ENCODE data around the gene FBLN1.
"Not testable (repeated sequence)": the region's sequence is repeated elsewhere in the genome, so short reads cannot be mapped to it uniquely, and the experiment has no call there.

The FBLN1 gene

DNA sequence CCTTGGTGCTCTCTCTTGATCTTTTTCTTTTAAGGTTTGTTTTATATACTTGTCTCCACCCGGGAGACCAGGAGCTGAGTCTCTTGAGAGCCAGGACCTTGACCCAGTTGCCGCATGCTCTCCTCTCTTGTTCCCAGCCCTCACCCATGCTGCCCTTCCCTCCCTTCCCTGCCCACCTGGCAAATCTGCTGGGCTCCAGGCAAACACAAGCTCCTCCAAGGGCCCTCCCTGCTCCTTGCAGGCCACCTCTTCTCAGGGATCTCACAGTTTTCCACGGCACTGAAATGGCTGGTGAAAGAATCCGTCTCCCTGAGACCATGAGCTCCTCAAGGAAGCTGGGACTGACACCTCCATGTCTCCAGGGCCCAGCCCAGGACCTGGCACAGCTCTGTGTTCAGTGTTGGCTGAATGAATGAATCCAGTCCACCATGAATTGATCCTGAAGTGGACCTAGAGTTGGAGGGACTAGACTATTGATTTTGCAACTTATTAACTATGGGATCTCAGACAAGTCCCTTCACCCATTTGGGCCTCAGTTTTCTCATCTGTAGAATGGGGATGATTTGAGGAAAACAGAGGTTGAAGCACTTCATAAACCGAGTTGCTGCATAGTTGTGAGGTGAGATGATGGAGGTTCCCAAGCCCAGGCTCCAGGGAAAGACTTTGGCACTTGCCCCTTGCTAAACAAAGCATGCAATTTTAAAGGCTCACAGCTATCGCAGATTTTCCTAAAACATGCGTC, 25.1 kb upstream of the FBLN1 start:
- no peak for DNase-seq (ENCODE audit: low spot score)

DNA sequence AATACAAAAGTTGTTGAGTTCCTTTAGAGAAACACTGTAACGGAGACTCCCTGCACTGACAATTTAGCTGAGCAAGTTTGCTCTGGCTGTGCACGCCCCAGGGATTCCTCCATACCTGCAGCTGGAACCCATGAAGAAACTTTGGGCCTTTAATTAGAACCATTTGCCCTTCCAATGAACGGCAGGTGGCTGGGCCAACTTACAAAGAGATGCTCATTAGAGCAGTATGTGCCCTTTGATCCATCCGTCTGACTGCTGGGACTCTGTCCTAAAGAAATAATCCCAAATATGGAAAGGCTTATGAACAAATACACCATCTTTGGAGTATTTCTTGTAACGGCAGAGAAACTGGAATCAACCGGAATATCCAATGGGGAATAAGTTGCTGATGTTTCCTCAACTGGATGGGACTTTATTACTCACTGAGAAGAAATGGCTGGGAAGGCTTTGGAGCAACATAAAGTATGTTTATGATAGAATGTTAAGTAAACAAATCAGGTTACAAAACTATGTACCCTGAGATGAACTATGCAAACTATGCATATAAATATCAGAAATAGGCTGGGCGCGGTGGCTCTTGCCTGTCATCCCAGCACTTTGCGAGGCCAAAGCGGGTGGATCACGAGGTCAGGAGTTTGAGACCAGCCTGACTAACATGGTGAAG, 24.4 kb upstream of the FBLN1 start:
- DNase-seq (ENCODE audit: low spot score): no peak

DNA sequence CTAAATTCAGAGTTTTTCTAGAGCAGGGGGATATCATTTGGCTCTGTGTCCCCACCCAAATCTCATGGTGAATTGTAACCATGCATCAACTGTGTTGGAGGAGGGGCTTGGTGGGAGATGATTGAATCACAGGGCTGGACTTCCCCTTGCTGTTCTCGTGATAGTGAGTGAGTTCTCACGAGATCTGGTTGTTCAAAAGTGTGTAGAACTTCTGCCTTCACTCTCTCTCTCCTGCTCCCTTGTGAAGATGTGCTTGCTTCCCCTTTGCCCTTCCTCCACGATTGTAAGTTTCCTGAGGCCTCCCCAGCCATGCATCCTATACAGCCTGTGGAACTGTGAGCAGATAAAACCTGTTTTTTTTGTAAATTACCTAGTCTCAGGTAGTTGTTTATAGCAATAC, 22.0 kb upstream of the FBLN1 start:
- no peak for DNase-seq (ENCODE audit: low spot score)

DNA sequence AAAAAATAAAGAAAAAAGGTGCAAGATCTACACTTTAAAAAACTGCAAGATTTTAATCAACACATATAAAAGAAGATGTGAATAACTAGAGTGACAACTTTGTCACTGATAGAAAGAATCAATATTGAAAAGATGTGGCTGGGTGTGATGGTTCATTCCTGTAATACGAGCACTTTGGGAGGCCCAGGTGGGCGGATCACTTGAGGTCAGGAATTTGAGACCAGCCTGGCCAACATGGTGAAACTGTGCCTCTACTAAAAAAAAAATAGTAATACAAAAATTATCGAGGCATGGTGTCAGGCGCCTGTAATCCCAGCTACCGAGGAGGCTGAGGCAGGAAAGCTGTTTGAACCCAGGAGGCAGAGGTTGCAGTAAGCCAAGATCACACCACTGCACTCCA, 21.0 kb upstream of the FBLN1 start:
- no peak for DNase-seq (ENCODE audit: low spot score)

DNA sequence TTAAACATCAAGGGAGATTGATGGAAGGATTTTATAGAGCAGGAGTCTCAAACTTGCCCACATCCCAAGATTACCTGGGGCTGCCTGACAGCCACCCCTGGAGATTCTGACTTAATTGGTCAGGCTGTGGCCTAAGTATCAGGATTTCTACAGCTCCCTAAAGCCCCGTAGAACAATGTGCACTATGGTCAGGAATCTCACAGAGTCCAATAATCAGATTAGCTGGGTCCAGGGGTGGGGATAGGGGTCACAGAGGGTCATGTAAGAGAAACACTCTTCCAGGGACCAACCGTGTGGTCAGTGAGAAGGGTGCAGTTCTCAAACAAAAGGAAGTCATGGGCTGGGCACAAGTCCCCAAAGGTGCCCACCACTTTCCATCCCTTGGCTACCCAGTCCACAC, 20.5 kb upstream of the FBLN1 start:
- no peak for DNase-seq (ENCODE audit: low spot score)

DNA sequence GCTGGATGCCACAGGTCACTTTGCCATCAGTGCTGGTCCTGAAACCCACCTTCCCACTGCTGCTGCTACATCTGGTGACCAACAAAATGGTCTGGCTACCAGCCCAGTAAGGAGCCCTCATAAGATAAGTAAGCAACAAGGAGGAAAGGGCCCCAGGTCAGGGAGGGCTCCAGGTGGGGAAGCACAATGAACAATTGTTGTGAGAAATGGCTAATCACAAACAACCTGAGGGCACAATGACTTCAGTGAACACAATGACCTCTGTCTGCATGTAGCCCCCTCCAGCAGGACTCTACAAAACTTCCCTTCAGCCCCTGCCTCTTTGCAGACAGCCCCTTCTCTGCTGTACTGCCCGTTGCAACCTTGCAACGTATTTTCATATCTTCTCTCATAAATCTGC, 19.4 kb upstream of the FBLN1 start:
- DNase-seq (ENCODE audit: low spot score): no peak

DNA sequence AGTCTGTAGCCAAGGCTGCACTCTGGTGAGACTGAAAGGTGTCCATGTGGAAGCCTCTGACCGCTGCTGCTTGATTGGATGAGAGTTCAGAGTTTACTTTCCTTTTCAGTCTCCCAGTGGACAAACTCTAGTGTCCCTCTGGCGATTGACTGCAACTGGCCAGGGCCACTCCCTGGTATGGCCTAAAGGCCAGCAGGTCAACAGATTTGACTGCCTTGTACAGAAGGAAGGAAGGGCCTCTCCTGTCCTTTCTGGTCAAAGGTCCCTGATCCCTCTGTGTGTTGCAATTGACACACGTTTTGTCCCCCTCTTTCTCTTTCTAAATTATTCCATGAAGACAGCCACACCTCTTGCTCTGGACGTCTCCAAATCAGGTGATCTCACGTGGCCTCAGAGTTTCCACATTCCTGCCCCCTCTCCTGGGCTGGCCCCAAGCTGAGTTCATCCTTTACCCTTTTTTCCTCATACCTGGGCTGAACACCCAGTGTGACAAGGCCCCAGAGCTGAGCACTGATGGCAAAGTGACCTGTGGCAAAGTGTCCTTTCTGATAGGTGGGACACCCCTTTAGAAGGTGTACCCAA, 18.7 kb upstream of the FBLN1 start:
- no peak for DNase-seq (ENCODE audit: low spot score)

DNA sequence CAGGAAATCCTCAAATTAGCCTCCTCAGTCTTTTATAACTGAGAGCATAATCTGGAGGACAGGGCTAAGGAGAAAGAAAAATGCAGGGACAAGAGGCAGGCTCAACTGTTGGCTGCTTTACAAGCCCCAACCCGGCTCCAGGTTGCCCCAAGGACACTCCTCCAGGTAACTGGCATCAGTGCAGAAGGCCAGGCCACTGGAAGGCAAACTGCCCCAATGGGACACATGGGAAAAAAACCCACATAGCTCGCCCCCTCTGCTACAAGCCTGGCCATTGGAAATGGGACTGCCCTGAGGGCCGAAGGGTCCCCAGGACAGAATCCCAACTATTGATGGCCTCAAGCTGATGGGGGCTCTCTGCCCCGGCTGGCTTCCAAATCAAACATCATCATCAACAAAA, 17.9 kb upstream of the FBLN1 start:
- DNase-seq (ENCODE audit: low spot score): no peak

DNA sequence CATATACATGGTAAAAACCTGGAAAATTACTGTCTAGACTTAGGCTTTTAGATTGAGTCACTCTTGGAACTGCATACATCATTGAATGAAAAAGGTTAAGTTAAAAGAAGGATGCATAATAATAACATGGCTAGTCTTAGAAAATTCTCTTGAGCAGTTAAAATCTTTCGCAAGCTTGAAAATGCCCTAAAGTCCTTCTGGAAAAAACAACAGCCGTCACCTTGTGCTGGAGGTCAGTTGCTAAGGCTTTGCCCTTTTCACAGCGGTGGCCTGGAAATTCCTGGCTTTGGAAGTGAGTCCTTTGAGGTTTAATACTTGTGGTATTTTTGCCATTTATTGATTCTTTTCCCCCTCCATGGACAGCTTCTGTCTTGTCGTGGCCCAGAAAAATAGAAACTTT, 17.4 kb upstream of the FBLN1 start:
- DNase-seq (ENCODE audit: low spot score): no peak

DNA sequence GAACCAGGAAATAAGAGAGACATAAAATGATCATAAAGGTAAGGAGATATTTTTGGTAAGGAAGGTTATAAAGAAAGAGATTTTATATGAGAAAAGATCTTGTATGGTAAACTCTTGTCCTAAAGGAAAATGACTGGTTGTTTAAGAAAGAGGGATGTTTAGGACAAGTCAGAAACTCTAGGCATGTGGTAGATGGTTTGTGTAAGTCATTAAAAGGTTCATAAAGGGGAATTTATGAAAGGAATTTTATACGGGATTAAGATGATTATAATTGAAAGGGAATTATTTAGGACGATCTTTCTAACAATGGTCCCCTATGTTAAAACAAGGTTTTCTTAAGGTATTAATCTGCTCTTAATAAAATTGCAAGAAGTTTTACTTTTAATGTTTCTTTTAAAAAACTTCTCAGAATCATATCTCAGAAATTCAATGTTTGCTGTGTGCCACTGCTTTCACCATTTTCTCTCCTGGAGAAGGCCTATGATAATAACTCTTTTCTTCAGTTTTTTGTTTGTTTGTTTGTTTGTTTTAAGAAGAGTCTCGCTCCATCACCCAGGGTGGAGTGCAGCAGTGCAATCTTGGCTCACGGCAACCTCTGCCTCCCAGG, 13.8 kb upstream of the FBLN1 start:
- DNase-seq (ENCODE audit: low spot score): no peak

DNA sequence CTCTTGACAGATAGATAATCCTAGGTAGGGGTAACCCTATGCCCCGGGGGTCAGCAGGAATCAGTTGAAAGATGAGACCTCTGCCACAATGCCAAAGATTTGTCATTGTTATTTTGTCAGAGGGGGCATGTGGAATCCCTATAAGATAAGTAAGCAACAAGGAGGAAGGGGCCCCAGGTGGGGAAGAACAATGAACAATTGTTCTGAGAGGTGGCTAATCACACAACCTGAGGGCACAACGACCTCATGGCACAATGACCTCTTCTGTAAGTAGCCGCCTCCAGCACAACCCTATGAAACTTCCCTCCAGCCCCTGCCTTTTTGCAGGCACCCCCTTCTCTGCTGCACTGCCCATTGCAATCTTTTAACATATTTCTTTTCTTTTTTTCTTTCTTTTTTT, 11.8 kb upstream of the FBLN1 start:
- no peak for DNase-seq (ENCODE audit: low spot score)

DNA sequence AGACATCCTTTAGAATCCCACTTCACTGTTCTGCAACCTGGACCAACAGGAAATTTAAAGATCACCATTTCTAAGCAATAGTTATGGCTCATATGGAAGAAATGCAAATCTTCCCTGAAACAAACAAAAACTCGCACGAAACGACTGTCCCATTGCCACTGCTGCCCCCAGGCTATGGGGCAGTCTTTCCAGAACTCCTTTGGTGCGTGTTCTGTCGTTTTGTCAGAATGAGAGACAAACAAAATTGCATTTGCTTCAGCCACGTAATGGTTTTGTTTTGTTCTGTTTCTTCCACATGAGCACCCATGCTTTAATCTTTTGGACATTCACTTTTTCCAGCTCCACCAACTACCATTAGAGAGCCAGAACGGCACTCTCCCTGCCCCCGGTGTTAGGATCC, 10.8 kb upstream of the FBLN1 start:
- DNase-seq (ENCODE audit: low spot score): no peak

DNA sequence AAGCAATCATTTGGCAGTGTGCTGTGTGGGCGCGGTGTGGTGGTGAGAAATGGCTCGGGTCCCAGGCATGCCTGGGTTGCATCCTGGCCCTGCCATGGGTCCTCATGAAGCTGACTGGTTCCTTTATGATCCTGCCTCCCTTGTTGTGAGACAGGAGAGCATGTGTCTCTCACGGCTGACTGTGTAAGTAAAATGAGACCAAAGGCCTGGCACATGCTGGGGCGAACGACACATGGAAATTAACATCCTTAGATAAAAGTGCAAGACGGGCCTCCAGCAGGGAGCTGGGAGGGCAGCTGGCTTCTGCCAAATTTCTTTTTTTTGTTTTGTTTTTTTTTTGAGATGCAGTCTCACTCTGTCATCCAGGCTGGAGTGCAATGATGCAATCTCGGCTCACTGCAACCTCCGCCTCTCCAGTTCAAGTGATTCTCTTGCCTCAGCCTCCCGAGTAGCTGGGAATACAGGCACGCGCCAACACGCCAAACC, 9.4 kb upstream of the FBLN1 start:
- no peak for DNase-seq (ENCODE audit: low spot score)

DNA sequence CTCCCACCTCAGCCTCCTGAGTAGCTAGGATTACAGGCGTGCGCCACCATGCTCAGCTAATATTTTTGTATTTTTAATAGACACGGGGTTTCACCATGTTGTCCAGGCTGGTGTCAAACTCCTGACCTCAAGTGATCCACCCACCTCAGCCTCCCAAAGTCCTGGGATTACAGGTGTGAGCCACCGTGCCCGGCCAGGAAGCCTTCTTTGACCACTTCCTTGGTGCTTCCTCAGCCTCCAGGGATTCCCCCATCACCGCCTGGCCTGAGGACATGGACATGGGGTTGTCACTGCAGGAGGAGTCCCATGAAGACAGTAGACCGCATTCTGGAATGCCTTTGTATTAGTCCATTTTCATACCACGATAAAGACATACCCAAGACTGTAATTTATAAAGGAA, 8.4 kb upstream of the FBLN1 start:
- not testable (repeated sequence) for DNase-seq (ENCODE audit: low spot score)

DNA sequence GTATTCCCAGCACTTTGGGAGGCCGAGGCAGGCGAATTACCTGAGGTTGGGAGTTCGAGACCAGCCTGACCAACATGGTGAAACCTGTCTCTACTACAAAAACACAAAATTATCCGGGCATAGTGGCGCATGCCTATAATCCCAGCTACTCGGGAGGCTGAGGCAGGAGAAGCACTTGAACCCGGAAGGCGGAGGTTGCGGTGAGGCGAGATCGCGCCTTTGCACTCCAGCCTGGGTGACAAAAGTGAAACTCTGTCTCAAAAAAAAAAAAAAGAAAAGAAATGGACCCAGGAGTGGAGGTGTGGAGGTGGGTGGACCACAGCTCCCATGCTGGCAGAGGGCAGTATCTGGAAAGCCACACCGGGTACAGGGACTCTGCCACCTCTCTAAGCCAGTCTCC, 7.1 kb upstream of the FBLN1 start:
- DNase-seq (ENCODE audit: low spot score): not testable (repeated sequence)

DNA sequence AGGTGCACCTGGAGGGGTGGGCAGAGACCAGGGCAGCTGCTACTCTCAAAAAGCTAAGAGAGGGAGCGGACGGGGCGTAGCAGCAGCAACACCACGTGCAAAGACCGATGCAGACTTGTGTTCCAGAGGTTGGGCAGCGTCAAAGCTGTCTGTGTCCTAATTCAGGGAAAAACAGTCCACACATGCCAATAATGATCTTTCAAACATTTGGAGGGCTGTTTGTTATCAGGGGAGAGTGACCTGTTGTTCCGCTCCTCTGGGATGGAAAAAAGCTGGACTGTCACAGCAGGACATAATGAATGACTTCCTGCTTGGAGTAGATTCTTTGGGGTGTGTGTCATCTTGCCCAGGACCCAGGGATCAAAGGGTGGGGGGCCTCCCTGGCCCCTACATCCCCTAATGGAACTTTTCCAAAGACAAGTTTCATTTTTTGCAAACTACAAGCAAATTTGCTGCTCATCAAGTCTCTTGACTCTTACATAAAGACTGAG, 6.2 kb upstream of the FBLN1 start:
- no peak for DNase-seq (ENCODE audit: low spot score)

DNA sequence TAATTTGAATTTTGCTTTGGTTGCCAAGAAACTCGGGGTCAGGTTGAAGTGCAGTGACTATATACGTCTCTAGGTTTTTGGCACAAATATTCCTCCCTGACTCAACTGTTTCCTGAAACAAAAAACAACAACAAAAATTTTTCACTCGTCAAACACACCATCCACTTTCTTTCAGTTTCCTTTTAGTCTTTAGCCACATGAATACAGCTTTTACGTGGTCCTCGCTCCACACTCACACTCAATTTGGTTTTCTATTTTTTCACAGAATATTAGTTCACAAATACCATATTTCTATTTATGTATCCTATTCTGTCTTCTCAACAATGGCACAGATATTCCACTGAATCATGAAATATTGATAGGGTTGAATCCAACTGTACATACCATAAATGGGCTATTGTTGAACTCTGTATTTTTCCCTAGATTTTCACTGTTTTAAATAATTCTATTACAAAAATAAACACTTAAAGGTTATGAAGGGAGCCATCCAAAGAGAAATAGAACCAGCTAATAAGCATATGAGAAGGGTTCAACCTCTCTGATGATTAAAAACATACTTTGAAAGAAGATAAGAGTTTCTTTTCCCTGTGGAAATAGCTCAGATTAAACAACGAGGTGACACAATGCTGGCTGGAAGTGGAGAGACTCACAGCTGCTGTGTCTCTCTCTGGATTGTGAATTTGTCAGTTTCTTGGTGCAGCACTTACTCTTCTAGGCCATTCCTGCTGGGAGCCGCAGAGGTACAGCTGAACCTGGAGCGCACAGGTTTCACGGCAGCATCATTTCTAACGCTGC, 5.1 kb upstream of the FBLN1 start:
- no peak for DNase-seq (ENCODE audit: low spot score)

DNA sequence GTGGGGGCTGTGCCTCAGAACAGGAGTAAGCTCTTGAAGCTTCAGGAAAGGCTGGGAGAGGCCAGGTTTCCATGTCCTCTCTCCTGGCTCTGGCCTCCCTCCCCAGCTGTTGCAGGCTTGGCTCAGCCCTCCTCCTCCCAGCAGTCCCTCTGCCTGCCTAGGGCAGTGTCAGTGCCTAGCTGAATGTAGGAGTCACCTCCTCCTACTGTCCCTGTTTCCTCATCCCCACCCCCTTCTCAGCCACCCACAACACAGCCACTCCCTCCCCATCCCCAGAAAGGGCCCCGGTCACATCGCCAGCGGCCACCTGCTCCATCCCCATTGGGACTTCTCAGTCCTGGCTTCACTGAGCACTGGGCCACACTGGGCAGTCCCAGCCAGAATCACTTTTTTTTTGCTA, 2.9 kb upstream of the FBLN1 start:
- DNase-seq (ENCODE audit: low spot score): no peak

DNA sequence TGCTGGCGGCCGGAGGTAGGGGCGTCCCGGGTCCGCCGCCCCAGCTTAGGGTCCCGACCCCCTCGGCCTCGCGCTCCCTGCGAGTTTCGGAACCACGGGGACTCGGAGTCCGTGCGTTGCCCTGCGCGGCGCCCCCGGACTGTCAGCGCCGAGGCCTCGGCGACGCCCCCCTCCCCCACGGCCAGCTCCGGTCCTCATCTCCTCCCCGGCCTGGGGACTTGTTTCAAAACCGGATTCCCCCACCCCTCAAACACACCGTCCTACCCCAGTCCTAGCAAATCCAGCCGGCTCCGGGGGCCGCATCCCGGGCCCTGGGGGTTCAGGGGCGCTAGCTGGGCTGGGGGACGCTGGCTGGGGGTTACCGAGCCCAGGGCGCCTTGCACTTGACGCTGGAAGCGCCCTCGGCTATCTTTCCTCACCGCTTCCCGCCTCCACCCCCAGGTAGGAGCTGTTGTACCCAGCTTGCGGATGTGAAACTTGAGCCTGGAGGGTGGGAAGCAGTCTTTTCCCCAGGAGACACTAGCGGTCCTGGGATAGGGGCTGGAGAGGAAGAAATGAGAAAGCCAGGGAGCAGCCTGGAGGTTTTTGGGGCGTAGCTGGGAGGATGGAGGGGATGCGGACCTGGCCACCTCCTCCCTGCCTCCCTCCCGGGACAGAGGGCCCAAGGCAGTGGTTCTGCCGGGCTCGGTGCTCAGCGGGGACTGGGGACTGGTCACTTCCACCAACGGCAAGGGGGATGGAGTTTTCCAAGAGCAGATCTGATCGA, 550 bp downstream of the FBLN1 start:
- DNase-seq (ENCODE audit: low spot score): no peak

DNA sequence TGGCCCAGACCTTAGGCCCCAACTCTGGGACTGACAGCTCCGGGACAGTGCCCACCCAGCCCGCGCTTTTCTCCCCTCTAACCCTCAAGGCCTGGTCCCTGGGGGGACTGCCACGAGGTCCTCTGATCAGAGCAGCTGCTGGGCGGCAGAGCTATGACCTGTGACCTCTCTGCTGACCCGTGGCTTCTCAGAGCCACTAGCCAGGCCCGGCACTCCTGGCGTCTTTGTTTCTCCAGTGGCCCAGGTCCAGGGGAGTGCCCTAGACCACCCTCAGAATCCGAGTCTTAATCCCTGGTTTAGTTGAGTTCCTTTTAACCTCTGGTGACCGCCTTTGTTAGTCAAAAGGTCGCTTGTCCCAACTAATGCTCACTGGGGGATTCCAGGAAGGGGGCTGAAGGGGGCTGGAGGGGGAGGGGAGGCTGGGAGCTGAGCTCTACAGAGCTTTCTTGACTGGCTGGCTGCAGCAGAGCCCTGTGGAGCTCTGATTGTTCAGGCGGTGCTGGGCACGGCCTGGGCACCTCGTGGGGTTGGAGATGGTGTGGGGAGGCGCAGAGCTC, 1.2 kb downstream of the FBLN1 start:
- no peak for DNase-seq (ENCODE audit: low spot score)

All from activated CD4-positive, alpha-beta T cell treated with anti-CD3 and anti-CD28 coated beads, Interleukin-2, Interleukin-4, amounts not matched to agents 100 ng/mL and 50 ng/mL, durations not matched to agents 16 hours and 8 hours (primary cell).